Upper lobe of left lung (tissue), 4 donors: Measurements from ENCODE around the gene HDAC3.

Experiments
- POLR2A ChIP-seq, 4 donors: fragments of 450-650 bp; IDR thresholded peaks; one replicate each; pipeline ENCODE4 v1.5.1; 2016 to 2017; ENCODE audit warnings: antibody characterized with exemption in 4 of 4, mild to moderate bottlenecking in 2 of 4
- POLR2AphosphoS5 ChIP-seq, 2 donors: sonication (generic); formaldehyde crosslinking; IDR thresholded peaks; one replicate each; pipeline ENCODE4 v1.5.1; 2017; ENCODE audit warnings: antibody characterized with exemption in 2 of 2
- TF ChIP-seq, protein P1 (sequence below), 6 experiments: fragments of 450-650 bp in 4 of 6; fragments of 200-600 bp in 2 of 6; sonication (generic) in 2 of 6; IDR thresholded peaks; one replicate each; pipeline ENCODE4 v1.5.1; 2016 to 2019; ENCODE audit warnings: antibody characterized with exemption in 6 of 6

DNA sequence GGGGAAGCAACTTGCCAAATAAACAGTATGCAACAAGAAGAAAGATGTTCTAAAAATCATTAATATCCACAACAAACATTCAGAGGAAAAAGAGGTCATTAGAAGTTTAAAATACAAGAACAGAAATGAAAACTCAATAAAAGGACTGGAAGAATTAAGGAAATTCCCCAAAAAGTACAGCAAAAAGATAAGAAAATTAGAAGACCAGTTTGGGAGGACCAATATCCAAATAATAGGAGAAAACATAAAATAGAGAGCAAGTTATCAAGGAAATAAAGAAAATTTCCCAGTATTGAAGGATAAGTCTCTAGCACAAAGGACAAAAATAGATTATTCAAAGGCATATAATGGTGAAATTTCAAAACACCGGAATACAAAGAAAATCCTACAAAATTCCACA is 39.8 kb downstream of the HDAC3 start:
- TF ChIP-seq POLR2A (IDR thresholded peaks at IDR 0.05) = no peak
- TF ChIP-seq POLR2AphosphoS5 (IDR thresholded peaks at IDR 0.05) = no peak
- TF ChIP-seq, protein P1, sequence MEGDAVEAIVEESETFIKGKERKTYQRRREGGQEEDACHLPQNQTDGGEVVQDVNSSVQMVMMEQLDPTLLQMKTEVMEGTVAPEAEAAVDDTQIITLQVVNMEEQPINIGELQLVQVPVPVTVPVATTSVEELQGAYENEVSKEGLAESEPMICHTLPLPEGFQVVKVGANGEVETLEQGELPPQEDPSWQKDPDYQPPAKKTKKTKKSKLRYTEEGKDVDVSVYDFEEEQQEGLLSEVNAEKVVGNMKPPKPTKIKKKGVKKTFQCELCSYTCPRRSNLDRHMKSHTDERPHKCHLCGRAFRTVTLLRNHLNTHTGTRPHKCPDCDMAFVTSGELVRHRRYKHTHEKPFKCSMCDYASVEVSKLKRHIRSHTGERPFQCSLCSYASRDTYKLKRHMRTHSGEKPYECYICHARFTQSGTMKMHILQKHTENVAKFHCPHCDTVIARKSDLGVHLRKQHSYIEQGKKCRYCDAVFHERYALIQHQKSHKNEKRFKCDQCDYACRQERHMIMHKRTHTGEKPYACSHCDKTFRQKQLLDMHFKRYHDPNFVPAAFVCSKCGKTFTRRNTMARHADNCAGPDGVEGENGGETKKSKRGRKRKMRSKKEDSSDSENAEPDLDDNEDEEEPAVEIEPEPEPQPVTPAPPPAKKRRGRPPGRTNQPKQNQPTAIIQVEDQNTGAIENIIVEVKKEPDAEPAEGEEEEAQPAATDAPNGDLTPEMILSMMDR (IDR thresholded peaks at IDR 0.05) = no peak
